ENCODE measurements around the gene CLDN7.

DNA sequence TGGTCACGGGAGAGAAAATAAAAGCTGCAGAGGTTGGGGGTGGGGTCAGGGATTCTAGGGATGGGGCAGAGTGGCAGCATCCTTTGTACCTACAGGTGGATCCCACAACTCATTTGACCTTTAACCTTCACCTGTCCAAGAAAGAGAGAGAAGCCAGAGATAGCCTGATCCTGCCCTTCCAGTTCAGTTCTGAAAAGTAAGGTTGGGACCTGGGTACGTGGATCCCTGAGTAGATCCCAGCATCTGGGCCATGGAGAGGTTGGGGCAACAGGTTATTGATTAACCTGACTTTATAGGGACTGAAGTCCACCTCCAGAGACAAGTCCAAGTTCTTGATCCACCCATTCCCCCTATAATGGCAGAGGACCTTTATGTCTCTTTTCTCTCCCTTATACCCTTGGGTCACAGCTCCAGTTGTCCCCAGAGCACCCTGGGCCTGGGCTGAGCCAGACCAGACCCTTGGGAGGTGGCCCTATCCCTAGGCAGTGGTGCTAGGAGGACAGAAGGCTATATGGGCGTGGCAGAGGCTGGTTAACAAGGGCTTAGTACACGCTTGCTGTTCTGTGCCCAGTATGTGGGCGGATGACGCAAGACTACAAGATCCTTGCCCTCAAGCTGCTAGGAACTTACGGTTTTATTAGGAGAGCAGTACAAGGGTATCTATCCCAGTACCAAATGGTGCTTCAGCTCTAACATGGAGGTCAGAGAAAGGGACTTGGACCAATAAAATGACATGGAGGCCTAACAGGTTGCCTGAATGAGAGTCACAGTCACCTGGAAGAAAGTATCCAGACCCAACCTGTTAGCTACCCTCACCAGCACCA lies 3.3 kb downstream of the CLDN7 start:
- no peak for TF ChIP-seq POLR2A (IDR thresholded peaks at IDR 0.05)
- TF ChIP-seq, protein P1, sequence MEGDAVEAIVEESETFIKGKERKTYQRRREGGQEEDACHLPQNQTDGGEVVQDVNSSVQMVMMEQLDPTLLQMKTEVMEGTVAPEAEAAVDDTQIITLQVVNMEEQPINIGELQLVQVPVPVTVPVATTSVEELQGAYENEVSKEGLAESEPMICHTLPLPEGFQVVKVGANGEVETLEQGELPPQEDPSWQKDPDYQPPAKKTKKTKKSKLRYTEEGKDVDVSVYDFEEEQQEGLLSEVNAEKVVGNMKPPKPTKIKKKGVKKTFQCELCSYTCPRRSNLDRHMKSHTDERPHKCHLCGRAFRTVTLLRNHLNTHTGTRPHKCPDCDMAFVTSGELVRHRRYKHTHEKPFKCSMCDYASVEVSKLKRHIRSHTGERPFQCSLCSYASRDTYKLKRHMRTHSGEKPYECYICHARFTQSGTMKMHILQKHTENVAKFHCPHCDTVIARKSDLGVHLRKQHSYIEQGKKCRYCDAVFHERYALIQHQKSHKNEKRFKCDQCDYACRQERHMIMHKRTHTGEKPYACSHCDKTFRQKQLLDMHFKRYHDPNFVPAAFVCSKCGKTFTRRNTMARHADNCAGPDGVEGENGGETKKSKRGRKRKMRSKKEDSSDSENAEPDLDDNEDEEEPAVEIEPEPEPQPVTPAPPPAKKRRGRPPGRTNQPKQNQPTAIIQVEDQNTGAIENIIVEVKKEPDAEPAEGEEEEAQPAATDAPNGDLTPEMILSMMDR (IDR thresholded peaks at IDR 0.05) = no peak

Data from testis (tissue), 2 donors.